Osteoblast (primary cell): ENCODE data around the gene ARHGAP23. TPM values are rescaled to one million over a fixed set of nuclear protein-coding genes. Genes with fewer than 3 reads are reported as not detected.
A peak's percentile ranks its signal among the peaks of the same experiment; 100 is the strongest.

Source experiments
- DNase-seq: peaks from one replicate; pipeline ENCODE4 v3.0.0; 2011; ENCODE audit warnings: low spot score, mixed read lengths; ENCODE audit not compliant: insufficient read length; ENCODE audit errors: missing footprints
- H2AFZ ChIP-seq: 2 replicates; pipeline ENCODE4 v1.6.0; 2011; ENCODE audit warnings: mild to moderate bottlenecking, low read length
- H3K27ac ChIP-seq: 2 replicates; pipeline ENCODE4 v1.5.1; 2011; ENCODE audit warnings: mild to moderate bottlenecking, low read depth, low read length, moderate library complexity
- H3K27me3 ChIP-seq: 2 replicates; pipeline ENCODE4 v1.6.0; 2012; ENCODE audit warnings: mild to moderate bottlenecking, control low read depth, inconsistent platforms, low read length, moderate library complexity; ENCODE audit not compliant: insufficient read depth
- H3K36me3 ChIP-seq: 2 replicates; pipeline ENCODE4 v1.5.1; 2011; ENCODE audit warnings: mild to moderate bottlenecking, low read length, control low read depth, moderate library complexity; ENCODE audit not compliant: insufficient read depth
- H3K4me1 ChIP-seq: 2 replicates; pipeline ENCODE4 v1.5.1; 2011; ENCODE audit warnings: mild to moderate bottlenecking, low read length, control low read depth, moderate library complexity; ENCODE audit not compliant: insufficient read depth
- H3K4me2 ChIP-seq: 2 replicates; pipeline ENCODE4 v1.6.0; 2011; ENCODE audit warnings: mild to moderate bottlenecking, low read length; ENCODE audit not compliant: insufficient read depth
- H3K4me3 ChIP-seq: fragments of 200-600 bp; sonication (generic); 3 replicates; pipeline ENCODE4 v1.5.1; 2012; ENCODE audit warnings: mild to moderate bottlenecking, low read length, inconsistent platforms; ENCODE audit not compliant: insufficient read depth
- H3K79me2 ChIP-seq: 2 replicates; pipeline ENCODE4 v1.6.0; 2012; ENCODE audit warnings: mild to moderate bottlenecking, low read length, control low read depth, inconsistent platforms; ENCODE audit not compliant: insufficient read depth
- H3K9me3 ChIP-seq: 2 replicates; pipeline ENCODE4 v1.5.1; 2011; ENCODE audit warnings: low read depth, low read length, control low read depth
- H4K20me1 ChIP-seq: 2 replicates; pipeline ENCODE4 v1.6.0; 2012; ENCODE audit warnings: mild to moderate bottlenecking, low read length, control low read depth; ENCODE audit not compliant: insufficient read depth
- CTCF ChIP-seq: IDR thresholded peaks from 2 replicates; pipeline ENCODE4 v1.5.1; 2011; ENCODE audit warnings: mild to moderate bottlenecking, low read depth, low read length, moderate library complexity; ENCODE audit errors: extremely low read depth
- total RNA-seq: library from RNA; depleted of rRNA; stranded (reverse); fragments of >200 nt; gene quantifications from 2 replicates; pipeline ENCODE4 v1.2.3, GENCODE V29; 2012

Gene ARHGAP23
- total RNA-seq, 1 donor: 47.0 TPM

DNA sequence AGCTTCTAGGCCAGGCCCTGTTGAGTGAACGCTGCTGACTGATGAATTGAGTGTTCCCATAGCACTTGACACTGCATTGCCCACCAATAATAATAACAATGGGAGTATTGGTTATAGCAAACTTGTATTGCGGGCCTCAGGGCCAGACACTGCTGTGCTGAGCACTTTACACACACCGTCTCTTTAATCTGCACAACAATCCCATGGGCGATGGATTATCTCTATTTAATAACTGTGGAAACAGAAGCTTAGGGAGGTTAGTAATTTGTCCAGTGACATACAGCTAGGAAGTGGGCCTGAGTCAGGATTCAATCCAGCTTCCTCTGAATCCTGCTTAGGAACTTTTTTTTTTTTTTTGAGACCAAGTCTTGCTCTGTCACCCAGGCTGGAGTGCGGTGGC, 11.2 kb downstream of the ARHGAP23 start:
- Histone ChIP-seq H3K36me3 (peaks cover 10% of the 10 kb centered on the region), H3K9me3 (no peaks in the 10 kb centered on the region), H3K79me2 (peaks cover 98% of the 10 kb centered on the region), H3K27ac (no peak overlapping the region), H3K4me1 (peaks cover 18% of the 10 kb centered on the region), H3K4me3 (no peak overlapping the region), H3K4me2 (no peak overlapping the region), H3K27me3 (no peaks in the 10 kb centered on the region), H4K20me1 (peaks cover 77% of the 10 kb centered on the region), H2AFZ (no peak overlapping the region)
- TF ChIP-seq CTCF: no peak
- peak; percentile 25 for DNase-seq

DNA sequence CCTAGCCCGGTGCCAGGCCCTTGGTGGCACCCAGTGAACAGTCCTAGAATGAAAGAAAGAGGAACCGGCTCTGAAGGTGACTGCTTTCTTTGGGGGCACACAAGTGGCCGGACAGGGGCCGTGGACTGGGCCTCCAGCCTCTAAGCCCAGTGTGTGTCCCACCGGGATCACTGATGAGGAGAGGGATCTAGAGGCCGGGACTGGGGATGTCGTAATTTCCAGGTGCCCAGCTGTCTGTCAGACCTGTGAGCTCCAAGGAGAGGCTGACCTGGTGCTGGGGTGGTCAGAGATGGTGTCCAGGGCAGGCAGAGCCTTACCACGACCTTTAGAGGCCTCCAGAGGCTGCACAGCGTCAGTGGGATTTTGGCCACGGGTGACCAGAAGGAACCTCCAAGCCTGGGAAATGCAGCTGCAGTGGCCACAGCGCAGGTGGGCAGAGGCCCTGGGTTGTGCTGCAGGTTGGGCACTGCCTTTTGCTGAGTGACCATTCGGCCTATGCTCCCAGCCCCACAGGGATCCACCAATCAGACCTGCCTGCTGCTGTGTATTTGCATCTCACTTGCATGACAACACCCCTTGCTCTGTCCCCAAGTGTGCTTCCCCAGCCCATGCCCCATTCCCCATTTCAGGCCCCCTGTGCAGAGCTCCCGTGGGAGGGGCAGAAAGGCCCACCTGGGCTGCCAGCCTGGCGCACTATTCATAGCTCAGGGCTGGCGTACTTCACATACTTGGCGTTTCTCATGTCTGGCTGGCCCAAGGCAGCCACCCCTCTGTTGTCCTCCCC, 12.5 kb downstream of the ARHGAP23 start:
- H3K4me1 ChIP-seq: peaks cover 19% of the 10 kb centered on the region
- peaks cover 67% of the 10 kb centered on the region for H4K20me1 ChIP-seq
- no peak overlapping the region for H3K27ac ChIP-seq
- peaks cover 90% of the 10 kb centered on the region for H3K79me2 ChIP-seq
- H3K4me3 ChIP-seq: no peak overlapping the region
- peak; percentile 81 for DNase-seq
- no peak overlapping the region for H3K4me2 ChIP-seq
- TF ChIP-seq CTCF: no peak
- H2AFZ ChIP-seq: no peak overlapping the region
- peaks cover 9% of the 10 kb centered on the region for H3K36me3 ChIP-seq
- no peaks in the 10 kb centered on the region for H3K27me3 ChIP-seq
- H3K9me3 ChIP-seq: no peaks in the 10 kb centered on the region

GRCh38 chr17:38441429-38442061, 13.3 kb downstream of the ARHGAP23 start:
- H4K20me1 ChIP-seq: peaks cover 60% of the 10 kb centered on the region

More at GRCh38 chr17:38441429-38442061, 13.3 kb downstream of the ARHGAP23 start:
- peaks cover 8% of the 10 kb centered on the region for H3K36me3 ChIP-seq
- H3K4me3 ChIP-seq: no peak overlapping the region
- DNase-seq: peak; percentile 62
- no peaks in the 10 kb centered on the region for H3K9me3 ChIP-seq
- no peak overlapping the region for H3K4me2 ChIP-seq
- no peak overlapping the region for H2AFZ ChIP-seq
- no peaks in the 10 kb centered on the region for H3K27me3 ChIP-seq
- TF ChIP-seq CTCF: no peak
- peaks cover 90% of the 10 kb centered on the region for H3K79me2 ChIP-seq
- H3K4me1 ChIP-seq: peaks cover 19% of the 10 kb centered on the region
- no peak overlapping the region for H3K27ac ChIP-seq
